HS-27A (cell line): ENCODE data around the gene UBE2H.
"Not testable (repeated sequence)": the region's sequence is repeated elsewhere in the genome, so short reads cannot be mapped to it uniquely, and the experiment has no call there.

Source experiments
- DNase-seq: peaks from one replicate; pipeline ENCODE4 v3.0.0-alpha.2; 2012; ENCODE audit warnings: low read depth, missing footprints

Gene UBE2H

DNA sequence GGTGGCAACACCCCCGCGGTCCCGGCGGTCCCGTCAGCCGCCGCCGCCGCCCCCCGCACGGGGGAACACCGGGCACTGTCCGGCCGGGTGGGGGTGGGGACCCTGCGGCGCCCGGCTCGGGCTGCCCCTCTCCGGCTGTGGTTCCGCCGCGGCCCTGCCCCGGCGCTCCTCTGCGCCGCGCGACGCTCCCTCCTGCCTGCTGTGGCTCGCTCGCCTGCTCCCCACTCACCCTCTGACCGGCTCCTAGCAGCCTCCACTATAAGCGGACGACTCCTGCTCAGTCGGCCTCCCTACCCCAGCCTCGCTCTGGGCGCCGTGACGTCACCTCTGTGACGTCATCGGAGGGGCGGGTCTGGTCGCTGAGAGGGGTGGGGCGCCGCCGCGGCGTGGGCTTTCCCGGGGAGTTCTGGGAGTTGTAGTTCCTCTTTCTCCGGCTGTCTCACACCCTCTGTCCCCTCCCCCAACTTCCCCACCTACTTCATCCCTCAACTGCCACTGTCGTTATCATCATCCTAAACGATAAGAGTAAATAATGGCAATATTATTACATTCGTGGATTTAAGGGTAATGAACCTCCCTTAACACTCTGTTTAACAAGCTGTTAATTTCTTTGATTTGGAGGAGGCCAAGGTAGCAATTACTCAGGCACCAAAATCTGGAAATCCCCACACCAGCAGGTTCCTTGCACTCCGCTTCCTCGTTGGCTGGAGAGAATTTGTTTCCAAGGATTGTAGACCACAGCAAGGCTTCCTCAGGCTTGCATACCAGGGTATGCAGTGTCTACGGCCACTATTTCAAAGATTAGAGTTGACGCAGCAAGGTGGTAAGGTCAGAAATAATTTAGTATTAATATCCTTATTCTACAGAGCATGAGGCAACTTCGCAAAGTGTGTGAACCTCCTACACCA lies at the start of gene UBE2H:
Gene UBE2H, minus strand, starts transcription at position 308 of the 908 bp plus-strand sequence. CDS start 405 bp downstream, outside the sequence.
- no peak for DNase-seq

DNA sequence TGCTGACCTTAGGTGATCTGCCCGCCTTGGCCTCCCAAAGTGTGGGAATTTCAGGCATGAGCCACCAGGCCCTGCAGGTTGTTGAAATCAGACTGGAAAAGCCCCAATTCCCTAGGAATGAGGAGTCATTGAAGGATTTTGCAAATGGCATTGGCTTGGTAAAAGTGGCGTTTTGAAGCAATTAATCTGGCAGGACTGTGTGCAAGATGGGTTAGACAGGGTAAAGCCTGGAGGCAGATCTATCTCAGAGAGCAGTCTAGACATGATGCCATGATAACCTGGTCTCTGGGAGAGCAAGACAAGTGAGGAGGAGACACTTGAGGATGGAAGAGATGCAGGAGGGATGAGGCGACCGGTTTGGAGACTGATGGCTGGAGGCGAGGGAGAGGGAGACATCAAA lies 45.7 kb upstream of the UBE2H start:
- DNase-seq, result no peak

DNA sequence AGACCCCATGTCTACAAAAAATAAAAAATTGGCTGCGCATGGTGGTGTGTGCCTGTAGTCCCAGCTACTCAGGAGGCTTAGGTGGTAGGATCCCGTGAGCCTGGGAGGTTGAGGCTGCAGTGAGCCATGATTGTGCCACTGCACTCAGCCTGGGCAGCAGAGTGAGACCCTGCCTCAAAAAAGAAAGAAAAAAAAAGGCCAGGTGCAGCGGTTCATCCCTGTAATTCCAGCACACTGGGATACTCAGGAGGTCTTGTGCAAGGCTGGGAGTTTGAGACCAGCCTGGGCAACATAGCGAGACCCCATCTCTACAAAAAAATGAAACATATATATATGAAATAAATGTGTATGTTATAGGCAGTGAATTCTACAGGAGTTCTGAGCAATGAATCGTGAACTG lies 44.5 kb upstream of the UBE2H start:
- DNase-seq, result no peak

DNA sequence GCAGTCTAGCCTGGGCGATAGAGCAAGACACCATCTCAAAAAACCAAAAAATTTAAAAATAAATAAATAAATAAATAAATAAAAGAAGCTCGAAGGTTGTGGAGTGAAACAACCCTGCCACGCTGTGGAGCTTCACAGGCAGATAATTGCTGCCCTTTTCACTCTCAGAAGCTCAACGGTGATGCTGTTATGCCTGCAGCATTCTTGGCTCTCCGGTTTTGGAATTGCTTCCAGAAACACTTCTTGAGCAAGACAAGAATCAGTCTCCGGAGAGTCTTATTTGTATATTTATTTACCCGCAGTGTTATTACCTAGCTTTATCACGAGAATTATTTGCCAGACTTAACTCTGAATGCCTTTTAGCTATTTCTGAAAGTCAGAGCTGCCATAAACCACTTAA lies 40.5 kb upstream of the UBE2H start:
- no peak for DNase-seq

DNA sequence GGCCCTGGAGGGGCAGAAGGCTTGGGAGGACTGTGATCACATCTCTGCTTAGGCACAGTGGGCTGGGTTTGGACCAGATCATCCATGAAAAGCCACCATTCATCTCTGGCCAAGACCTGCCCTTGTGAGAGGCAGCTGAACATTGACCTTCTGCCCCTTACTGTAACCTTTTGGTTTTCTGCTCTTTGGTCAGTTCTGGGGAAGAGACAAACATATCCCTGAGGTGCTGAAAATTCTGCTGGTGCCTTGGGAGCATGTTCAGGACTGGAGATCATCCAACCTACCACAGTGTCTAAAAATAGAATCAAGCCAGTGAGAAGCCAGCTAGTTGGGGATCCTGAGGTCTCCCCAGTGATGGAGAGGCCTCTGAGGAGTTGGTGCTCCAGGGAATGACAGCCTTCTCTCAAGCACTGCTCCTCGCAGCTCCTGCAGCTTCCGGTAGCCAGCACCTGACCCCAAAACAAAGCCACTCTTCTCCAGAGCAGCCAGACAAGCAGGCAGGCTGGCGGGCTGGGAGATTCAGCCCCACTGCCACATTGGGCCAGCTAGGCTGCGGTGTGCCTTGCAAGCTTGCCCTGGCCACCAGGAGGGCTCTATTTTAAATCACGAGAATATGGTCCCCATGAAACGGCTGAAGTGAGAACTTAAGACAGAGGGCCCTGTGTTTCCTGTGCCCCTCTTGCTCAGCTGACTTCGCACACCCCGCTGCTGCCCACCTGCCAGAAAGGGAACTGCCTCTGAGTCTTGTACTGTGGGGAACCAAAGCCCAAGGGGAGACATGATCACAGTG lies 37.8 kb upstream of the UBE2H start:
- no peak for DNase-seq

DNA sequence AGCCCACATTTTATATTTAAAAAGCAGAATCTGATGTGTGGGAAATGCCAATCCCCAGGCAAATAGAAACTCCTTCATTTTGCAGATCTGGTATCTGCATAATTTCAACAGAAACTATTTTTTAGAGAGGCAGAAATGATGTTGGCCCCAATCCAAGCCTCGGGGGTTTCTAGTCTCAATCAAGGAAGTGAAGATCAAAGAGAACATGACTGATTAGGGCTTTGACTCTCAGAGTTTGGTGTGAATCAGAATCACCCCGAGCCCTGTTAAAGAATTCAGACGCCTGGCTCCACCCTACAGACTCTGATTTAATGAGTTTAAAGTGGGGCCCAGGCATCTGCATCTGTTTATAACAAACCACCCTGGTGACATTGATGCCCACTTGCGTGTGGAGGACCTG lies 36.7 kb upstream of the UBE2H start:
- DNase-seq, result no peak

DNA sequence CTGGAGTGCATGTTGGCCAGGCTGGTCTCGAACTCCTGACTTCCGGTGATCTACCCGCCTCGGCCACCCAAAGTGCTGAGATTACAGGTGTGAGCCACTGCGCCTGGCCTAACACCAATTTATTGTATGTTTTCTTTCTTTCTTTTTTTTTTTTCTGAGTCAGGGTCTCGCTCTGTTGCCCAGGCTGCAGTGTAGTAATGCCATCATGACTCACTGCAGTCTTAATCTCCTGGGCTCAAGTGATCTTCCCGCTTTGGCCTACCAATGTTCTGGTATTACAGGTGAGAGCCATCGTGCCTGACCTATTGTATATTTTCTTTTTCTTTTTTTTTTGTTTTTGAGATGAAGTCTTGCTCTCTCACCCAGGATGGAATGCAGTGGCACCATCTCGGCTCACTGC lies 33.8 kb upstream of the UBE2H start:
- no peak for DNase-seq

DNA sequence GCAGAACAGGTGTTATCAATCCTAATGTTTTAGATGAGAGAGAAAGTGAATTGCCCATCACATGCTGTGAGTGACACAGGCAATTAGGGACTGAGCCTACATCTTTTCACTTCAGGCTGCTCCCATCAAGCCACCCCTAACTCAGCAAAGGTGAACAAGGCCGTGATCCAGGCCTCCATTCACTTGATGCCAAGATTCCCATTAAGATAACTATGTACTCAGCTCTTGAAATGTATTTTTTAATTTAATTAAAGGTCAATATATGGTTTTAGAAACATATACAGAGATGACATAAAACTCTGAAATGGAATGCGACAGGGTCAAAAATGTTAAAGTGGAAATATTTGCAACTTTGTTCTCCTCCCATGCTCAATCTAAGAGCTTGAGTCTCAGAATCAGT lies 27.9 kb upstream of the UBE2H start:
- no peak for DNase-seq

DNA sequence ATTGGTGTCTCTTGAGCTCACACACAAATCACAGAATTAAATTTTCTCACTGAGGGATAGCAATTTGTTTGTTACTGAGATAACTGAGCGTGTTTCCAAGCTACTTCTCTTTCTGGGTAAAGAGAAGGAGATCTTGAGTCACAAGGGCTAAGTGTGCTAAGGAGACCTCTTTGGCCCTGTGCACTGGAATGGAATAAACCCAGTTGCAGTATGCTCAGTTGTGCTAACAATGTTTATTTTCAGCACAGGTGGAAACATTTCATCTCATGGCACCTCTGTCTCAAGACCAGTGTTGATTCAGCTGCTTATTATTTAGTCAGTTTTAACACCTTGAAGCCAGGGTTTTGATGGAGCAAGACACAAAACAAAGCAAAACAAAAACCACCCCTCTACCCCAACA lies 22.5 kb upstream of the UBE2H start:
- DNase-seq, result no peak

DNA sequence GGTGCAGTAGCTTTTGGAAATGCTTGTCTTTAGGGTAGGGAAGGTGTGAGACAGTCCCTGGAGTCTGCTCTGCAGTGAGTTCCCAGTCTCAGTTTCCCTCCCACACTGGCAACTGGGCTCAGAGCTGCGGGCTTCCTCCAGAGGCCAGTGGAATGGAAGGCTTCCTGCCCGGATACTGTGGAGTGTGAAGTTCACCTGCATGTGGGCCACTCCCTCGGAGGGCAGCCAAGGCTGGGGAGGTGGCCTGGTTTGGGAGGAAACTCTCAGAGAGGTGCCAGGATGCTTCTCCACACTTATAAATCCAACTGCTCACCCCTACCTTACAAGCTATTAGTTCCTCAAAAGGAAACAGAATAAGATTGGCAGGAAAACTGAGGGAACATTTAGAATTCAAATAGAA lies 18.1 kb upstream of the UBE2H start:
- DNase-seq, result no peak

DNA sequence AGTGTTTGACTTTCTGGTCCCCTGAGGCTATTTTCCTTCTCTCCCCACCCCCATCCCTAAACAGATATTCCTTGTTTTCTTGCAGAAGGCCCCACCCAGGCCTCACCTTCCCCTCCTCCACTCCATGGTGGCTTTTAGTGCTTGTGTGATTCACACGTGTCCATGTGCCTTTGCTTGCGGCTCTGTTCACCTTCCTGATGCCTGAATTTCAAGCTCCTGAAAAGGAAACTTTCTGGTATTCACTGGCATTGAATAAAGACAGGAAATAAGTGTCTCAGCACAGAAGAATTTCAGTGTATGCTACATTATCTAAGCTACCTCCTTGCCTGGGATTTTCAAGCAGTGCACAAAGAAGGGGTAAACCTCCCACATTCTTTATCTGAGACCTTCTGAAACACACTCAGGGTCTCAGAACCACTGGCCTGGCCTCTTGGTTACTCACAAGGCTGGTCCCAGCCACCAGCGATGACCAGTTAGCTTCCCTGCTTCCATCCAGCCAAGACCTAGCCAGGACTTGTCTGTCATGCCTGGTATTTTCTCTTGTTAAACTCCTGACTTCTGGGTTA lies 17.2 kb upstream of the UBE2H start:
- DNase-seq, result no peak

DNA sequence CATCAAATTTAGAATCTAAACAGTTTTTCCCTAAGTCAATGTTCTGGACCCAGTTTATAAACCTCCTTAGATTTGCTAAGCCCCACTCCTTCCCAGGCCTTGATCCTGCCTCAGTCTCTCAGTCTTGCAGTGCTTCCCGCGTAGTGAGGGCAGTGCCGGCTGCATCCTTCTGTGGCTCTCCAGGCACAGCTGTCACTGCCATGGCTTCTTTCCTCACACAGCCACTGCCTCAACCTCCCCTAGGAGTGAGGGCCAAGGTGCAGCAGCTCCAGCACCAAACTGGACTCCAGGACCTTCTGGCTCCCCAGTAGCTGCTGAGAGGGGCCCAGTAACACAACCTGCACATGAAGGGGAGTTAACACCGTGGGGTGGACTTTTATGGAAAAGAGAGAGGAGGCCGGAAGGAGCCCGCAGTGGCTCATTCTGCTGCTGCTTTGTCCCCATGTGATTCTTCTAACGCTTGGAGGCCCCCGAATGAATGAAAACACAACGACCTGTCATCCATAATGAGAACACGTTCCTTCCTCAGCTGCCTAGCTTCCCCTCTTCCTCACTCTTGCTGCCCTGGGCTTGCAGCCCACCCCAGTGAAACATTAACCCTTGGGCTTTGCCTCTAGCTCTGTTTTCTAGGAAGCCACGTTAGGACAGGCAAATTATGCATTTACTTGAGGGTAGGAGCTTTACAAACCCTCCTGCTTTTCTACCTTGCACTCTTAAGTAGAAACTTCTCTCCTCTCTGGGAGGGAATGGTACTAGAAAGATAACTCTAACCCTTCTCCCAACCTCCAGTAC lies 16.0 kb upstream of the UBE2H start:
- DNase-seq, result no peak

DNA sequence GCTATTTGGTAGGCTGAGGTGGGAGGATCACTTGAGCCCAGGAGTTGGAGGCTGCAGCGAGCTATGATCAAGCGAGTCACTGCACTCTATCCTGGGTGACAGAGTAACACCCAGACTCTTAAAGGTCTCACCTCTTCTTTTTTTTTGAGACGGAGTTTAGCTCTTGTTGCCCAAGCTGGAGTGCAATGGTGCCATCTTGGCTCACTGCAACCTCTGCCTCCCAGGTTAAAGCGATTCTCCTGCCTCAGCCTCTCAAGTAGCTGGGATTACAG lies 7.4 kb upstream of the UBE2H start:
- not testable (repeated sequence) for DNase-seq

DNA sequence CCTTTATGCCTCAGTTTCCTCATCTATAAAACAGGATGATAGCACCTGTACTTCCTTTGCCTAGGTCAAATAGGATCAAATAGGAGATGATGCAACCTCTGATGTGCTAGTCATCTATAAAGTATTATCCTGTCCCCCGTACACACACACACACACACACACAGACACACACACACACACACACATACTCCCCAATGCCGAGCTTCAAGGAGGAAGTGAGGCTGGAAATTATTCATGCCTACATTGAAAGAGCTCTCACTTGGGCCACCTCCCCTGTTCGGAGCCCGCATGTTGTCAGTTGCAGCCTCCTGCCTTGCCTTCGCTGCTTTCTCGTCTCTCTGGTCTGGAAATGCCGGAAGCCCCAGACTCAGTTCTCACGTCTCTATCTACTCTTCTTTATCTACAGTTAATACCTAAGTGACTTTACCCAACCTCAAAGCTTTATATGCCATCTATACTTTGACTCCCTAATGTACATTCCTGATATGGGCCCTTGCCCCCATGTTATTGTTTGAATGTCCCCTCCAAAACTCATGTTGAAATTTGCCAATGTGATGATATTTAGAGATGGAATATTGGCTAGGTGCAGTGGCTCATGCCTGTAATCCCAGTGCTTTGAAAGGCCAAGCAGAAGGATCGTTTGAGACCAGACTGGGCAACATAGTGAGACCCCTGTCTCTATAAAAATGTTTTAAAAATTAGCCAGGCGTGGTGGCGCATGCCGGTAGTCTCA lies 6.9 kb upstream of the UBE2H start:
- no peak for DNase-seq

DNA sequence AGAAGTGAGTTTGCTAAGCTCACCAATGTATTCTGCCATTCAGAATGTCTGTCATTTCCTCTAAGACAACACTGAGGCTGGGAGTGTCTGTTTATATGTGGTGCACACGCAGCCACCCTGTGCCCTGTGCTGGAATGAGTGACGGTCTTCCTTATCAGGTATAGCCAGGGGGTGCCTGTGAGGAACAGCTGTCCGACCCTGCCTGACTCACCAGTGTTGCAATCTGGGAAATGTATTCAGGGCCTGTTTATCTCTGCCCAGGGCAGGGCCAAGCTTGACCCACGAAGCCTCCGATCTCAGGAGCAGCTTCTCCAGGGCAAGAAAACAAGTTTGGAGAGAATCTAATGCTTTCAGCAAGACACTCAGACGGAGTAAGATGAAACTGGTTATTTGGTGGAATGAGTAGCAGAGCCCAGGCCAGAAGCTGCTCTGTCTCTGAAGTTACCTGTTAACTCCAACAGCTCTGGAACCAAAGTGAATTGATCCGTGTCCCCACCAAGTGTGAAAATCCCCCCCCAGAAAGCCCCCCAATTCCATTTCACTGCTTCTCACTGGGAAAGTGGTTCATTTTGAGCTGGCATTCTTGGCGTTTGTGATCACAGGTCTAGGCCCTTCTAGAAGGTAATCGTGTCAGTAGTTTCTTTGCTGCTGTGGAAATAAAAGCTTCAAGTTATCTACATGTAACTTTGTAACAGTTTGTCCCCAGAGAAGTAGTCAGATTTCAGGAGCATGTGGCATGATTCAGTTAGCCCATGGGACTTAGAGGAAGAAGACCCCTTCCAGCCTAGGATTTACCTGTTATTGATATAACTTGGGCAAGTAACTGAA lies 6.1 kb upstream of the UBE2H start:
- no peak for DNase-seq

DNA sequence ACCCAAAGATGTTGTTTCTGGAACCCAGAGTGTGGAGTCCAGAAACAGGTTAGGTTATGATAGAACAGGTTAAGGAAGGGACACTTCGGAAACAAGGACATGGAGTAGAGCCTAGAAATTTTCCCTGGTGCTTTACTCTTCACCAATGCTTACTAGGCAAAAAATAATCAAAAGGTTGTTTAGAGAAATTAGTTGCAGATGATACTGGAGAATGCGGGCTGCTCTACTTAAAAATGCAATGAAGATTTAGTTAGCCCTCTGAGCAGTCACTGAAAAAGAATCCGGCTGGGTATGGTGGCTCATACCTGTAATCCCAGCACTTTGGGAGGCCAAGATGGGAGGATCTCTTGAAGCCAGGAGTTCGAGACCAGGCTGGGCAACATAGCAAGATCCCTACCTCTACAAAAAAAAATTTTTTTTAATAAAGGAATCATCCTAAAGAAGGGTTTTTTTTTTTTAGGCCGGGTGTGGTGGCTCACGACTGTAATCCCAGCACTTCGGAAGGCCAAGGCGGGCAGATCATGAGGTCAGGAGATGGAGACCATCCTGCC lies 3.3 kb upstream of the UBE2H start:
- DNase-seq, result no peak

DNA sequence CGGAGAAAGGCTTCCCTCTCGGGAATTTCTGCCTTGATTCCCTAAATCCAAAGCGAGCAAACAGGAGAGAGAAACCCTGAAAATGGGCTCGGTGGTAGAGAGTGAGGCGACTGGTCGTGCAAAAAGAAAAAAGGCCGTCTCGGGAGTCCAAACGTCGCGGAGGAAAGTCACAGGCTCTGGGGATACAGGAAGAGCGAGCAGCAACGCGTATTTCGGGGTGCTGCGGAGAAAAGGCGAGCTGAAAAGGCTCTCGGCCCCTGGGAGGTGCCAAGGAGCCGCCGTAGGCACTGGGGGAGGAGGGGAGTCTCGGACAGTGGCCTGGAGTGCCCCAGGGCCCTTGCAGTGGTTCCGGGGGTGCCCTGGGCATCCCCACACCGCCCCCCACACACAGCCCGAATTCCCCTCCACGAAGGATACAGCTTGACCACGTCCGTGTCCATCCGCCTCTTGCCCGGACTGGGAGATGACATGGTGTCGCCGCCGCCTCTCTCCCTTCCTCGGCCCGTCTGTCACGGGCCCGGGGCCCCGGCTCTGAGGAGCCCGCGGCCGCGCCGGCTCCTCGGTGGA lies 591 bp downstream of the UBE2H start:
- DNase-seq, result no peak

DNA sequence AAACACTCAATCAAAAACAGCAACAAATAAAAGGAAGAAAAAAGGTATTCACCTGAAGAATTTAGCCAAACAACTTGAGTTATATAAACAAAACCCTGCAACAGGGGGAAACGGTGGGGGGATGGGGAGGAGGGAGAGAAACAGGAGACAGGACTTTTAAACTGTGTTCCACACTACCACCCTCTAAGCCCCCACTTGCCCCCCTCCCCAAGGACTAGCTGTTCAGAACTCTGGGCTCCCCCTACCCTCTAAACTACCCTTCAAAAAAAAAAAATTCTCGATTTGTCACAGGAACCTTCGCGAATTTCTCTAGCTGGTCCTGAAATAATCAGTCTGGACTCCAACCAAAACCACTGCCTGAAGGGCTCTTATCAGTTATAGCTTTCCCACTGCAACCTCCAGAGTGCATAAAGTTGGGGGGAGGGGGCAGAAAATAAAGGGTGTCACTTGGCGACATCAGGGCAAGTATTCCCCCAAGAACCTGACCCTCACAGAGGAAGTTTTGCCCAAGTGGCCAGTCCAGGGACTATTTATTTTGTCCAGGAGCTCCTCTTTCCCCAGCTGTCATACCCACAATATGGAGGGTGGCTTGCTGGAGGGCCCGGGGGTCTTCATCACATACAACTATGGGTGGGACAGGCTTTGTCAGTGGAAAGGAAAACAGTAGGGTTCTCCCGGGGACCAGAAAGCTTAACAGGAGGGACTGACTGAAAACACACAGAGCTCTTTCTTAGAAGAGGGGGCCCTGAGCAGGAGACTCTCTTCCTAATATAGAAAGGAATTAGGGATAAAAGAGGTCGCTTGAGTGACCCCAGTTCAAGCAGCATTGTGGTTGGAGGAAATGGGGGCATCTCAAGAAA lies 1.3 kb downstream of the UBE2H start:
- DNase-seq, result no peak

DNA sequence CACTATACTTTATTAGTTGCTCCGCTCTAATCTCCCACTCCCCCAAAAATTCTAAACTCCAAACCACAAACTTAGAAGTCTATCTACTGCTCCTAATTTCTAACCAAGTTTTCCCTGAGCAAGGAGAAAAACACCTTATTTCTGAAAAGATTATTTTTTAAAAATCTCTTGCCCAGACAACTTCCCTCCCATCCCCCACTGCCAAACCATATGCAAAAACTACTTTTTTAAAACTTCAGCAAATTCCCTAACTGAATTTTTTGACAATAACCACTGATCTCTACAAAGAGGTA lies 1.9 kb downstream of the UBE2H start:
- no peak for DNase-seq
